Measurements from ENCODE around the gene KLHL36. TPM values are rescaled to one million over a fixed set of nuclear protein-coding genes. Genes with fewer than 3 reads are reported as not detected.

The KLHL36 gene
- total RNA-seq, 1 donor from 2014 or later: 39.3 TPM

DNA sequence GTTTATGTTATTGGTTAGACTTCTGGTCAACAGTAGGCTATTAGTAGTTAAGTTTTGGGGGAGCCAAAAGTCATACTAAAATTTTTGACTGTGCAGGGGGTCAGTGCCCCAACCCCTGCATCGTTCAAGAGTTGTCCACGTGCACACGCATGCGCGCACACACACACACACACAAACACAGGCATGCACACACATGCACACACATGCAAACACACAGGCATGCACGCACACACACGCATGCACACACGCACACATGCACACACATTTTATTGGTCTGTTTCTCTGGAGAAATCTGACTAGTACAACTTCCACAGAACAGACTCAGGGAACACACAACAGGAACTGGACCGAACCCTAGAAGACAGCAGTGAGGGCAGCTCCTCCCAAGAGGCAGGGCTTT is 27.1 kb downstream of the KLHL36 start:
- H3K27ac ChIP-seq: no peak overlapping the region
- H3K4me1 ChIP-seq: no peaks in the 10 kb centered on the region
- no peaks in the 10 kb centered on the region for H3K27me3 ChIP-seq
- intact Hi-C loops (cut with DNase I): loop anchor here (2.0 kb wide), 1 partner anchor 31 kb away; no protein-coding TSS in a partner anchor
- H3K36me3 ChIP-seq: no peaks in the 10 kb centered on the region
- no peak for DNase-seq (ENCODE audit: extremely low spot score in 2 of 2)
- H3K9me3 ChIP-seq: no peaks in the 10 kb centered on the region
- TF ChIP-seq POLR2AphosphoS5 (IDR thresholded peaks at IDR 0.05; ENCODE audit: insufficient read depth in 1 of 2, low read depth in 1 of 2) (no peak), CTCF (IDR thresholded peaks at IDR 0.05) (no peak), POLR2A (IDR thresholded peaks at IDR 0.05) (no peak)
- no peak overlapping the region for H3K4me3 ChIP-seq

GRCh38 chr16:84675884-84676283 is 27.6 kb downstream of the KLHL36 start:
- intact Hi-C loops (cut with DNase I): loop anchor here (2.0 kb wide), 1 partner anchor 31 kb away; no protein-coding TSS in a partner anchor
- TF ChIP-seq POLR2A (IDR thresholded peaks at IDR 0.05): no peak
- no peak for TF ChIP-seq CTCF (IDR thresholded peaks at IDR 0.05)
- no peak for TF ChIP-seq POLR2AphosphoS5 (IDR thresholded peaks at IDR 0.05; ENCODE audit: insufficient read depth in 1 of 2, low read depth in 1 of 2)

DNA sequence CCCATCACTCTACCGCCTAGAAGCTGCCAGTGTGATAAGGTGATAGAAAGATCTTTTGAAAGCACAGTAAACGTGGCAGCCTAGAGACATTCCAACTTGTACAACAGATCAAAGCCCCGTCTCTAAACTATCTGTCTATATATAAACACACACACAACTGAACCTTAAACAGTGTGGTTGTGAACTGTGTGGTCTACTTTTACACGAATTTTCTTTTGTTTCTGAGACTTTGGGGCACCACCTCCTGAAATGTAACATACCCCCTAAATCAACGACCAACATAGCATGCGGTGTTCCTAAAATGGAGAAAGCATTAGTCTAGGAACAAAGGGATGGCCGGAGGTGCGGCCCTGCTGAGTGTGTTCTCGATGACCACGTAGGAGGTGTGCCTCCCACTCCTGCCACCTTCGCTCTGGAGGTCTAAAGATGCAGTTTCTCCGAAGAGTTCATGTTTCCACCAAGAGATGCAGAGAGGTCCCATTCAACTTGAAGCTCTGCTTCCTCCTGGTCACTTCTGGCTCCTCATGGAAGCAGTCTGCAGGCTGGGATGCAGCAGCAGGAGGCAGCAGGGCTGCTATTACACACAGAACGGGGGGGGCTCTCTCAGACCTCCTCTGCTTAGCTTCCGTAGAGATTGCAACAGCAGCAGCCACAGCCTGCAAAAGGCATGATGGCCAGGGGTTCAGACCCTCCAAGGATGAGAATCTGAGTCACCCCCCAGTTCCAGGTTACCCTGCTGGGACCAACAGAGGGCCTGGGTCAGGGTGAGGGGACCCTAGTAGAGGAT is 28.9 kb downstream of the KLHL36 start:
- intact Hi-C loops (cut with DNase I): no loop called here
- no peak overlapping the region for H3K27ac ChIP-seq

More at GRCh38 chr16:84675884-84676283, 27.6 kb downstream of the KLHL36 start:
- Histone ChIP-seq H3K4me3 (no peak overlapping the region), H3K4me1 (no peaks in the 10 kb centered on the region), H3K9me3 (no peaks in the 10 kb centered on the region), H3K27me3 (no peaks in the 10 kb centered on the region), H3K27ac (no peak overlapping the region), H3K36me3 (no peaks in the 10 kb centered on the region)
- DNase-seq (ENCODE audit: extremely low spot score in 2 of 2): no peak

DNA sequence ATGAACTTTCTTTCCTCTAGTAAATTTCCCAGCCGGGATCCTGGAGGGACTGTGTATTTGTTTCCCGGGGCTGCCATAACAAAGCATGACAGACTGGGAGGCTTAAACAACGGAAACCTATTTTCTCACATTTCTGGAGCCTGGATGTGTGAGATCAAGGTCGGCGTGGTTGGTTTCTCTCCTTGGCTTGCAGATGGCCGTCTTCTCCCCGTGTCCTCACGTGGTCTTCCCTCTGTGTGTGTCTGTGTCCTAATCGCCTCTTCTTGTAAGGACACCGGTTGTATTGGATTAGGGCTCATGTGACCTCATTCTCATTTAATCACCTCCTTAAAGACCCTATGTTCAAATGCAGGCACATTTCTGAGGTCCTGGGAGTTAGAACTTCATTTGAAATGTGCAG is 29.5 kb downstream of the KLHL36 start:
- TF ChIP-seq POLR2AphosphoS5 (IDR thresholded peaks at IDR 0.05; ENCODE audit: insufficient read depth in 1 of 2, low read depth in 1 of 2) (no peak), POLR2A (IDR thresholded peaks at IDR 0.05) (no peak), CTCF (IDR thresholded peaks at IDR 0.05) (no peak)

More for the DNA sequence above, 28.9 kb downstream of the KLHL36 start:
- Histone ChIP-seq H3K4me1 (no peaks in the 10 kb centered on the region), H3K27me3 (no peaks in the 10 kb centered on the region), H3K36me3 (no peaks in the 10 kb centered on the region), H3K4me3 (no peak overlapping the region), H3K9me3 (no peaks in the 10 kb centered on the region)
- TF ChIP-seq POLR2AphosphoS5 (IDR thresholded peaks at IDR 0.05; ENCODE audit: insufficient read depth in 1 of 2, low read depth in 1 of 2) (no peak), CTCF (IDR thresholded peaks at IDR 0.05) (no peak), POLR2A (IDR thresholded peaks at IDR 0.05) (no peak)
- no peak for DNase-seq (ENCODE audit: extremely low spot score in 2 of 2)

DNA sequence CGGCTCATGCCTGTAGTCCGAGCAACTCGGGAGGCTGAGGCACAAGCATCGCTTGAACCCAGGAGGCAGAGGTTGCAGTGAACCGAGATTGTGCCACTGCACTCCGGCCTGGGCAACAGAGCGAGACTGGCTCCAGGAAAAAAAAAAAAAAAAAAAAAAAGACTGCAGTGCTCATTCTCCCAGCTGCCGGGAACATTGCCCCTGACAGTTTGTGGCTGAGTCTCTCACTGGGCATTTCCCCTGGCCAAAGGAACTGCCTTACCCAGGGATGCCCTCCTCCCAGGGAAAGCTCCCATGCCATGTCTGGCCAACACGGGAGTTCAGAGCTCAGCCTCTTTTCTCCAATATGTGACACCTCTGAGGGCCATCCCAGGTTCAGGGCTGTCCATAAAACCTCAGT is 30.2 kb downstream of the KLHL36 start:
- no peak for DNase-seq (ENCODE audit: extremely low spot score in 2 of 2)
- intact Hi-C loops (cut with DNase I): no loop called here
- TF ChIP-seq POLR2AphosphoS5 (IDR thresholded peaks at IDR 0.05; ENCODE audit: insufficient read depth in 1 of 2, low read depth in 1 of 2): no peak
- TF ChIP-seq CTCF (IDR thresholded peaks at IDR 0.05): no peak
- TF ChIP-seq POLR2A (IDR thresholded peaks at IDR 0.05): no peak
- Histone ChIP-seq H3K4me1 (no peaks in the 10 kb centered on the region), H3K36me3 (no peaks in the 10 kb centered on the region), H3K27ac (no peak overlapping the region), H3K9me3 (no peaks in the 10 kb centered on the region), H3K4me3 (no peak overlapping the region), H3K27me3 (no peaks in the 10 kb centered on the region)

More for the DNA sequence above, 29.5 kb downstream of the KLHL36 start:
- H3K9me3 ChIP-seq: no peaks in the 10 kb centered on the region
- no peaks in the 10 kb centered on the region for H3K27me3 ChIP-seq
- no peaks in the 10 kb centered on the region for H3K36me3 ChIP-seq
- DNase-seq (ENCODE audit: extremely low spot score in 2 of 2): no peak
- H3K4me3 ChIP-seq: no peak overlapping the region
- no peak overlapping the region for H3K27ac ChIP-seq
- H3K4me1 ChIP-seq: no peaks in the 10 kb centered on the region
- intact Hi-C loops (cut with DNase I): no loop called here

Measured in vagina (tissue), 2 donors.